IMR-90 (cell line): ENCODE measurements around the gene ITPR2.

Experiments
- BHLHE40 ChIP-seq: fragments of 150-350 bp; IDR thresholded peaks from 2 replicates; pipeline ENCODE4 v1.6.1; 2016; ENCODE audit warnings: mild to moderate bottlenecking, low read depth, low read length
- CEBPB ChIP-seq: IDR thresholded peaks from 2 replicates; pipeline ENCODE4 v1.6.1; 2012; ENCODE audit warnings: low read depth, low read length, improper control_type of control experiment
- MXI1 ChIP-seq: IDR thresholded peaks from 2 replicates; pipeline ENCODE4 v1.6.1; 2012; ENCODE audit warnings: low read depth, mild to moderate bottlenecking, low read length, moderate library complexity, borderline replicate concordance
- NFE2L2 ChIP-seq: fragments of 150-350 bp; IDR thresholded peaks from 2 replicates; pipeline ENCODE4 v1.6.1; 2016; ENCODE audit warnings: low read depth, mild to moderate bottlenecking, low read length
- POLR2A ChIP-seq: IDR thresholded peaks from 2 replicates; pipeline ENCODE4 v1.6.1; 2012; ENCODE audit warnings: mild to moderate bottlenecking, low read depth, low read length
- RAD21 ChIP-seq: IDR thresholded peaks from 2 replicates; pipeline ENCODE4 v1.6.1; 2012; ENCODE audit warnings: low read length, improper control_type of control experiment
- RFX5 ChIP-seq: IDR thresholded peaks from 2 replicates; pipeline ENCODE4 v1.8.0; 2012; ENCODE audit warnings: low read depth, mild to moderate bottlenecking, low read length, moderate library complexity
- USF2 ChIP-seq: fragments of 150-350 bp; IDR thresholded peaks from 2 replicates; pipeline ENCODE4 v1.6.1; 2017; ENCODE audit warnings: mild to moderate bottlenecking, antibody characterized with exemption, low read length, low read depth
- TF ChIP-seq, protein P1 (sequence below): conservative IDR thresholded peaks from 2 replicates; pipeline ENCODE4 v1.5.1; 2012; ENCODE audit warnings: mild to moderate bottlenecking, low read depth, low read length, improper control_type of control experiment

DNA sequence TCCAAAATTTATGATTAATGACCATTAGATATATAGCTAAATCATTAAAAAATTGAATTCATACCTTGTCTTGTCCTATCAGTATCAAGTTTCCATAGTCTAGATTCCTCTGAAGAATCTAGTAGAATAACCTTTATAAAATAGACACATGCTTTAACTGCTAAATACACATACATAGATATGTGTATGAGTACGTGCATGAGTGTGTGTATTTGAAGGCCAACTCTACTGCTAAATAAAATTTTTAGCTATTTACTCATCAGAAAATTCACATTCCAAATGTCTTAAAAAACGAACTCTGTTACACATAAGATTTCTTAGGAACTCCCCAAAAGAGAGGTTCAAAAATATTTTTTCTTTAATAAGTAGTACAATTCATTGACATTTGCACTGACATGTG is 404.6 kb downstream of the ITPR2 start:
- TF ChIP-seq POLR2A (no peak), MXI1 (no peak), BHLHE40 (no peak), CEBPB (no peak), USF2 (no peak), RFX5 (no peak), RAD21 (no peak), NFE2L2 (no peak)
- TF ChIP-seq, protein P1, sequence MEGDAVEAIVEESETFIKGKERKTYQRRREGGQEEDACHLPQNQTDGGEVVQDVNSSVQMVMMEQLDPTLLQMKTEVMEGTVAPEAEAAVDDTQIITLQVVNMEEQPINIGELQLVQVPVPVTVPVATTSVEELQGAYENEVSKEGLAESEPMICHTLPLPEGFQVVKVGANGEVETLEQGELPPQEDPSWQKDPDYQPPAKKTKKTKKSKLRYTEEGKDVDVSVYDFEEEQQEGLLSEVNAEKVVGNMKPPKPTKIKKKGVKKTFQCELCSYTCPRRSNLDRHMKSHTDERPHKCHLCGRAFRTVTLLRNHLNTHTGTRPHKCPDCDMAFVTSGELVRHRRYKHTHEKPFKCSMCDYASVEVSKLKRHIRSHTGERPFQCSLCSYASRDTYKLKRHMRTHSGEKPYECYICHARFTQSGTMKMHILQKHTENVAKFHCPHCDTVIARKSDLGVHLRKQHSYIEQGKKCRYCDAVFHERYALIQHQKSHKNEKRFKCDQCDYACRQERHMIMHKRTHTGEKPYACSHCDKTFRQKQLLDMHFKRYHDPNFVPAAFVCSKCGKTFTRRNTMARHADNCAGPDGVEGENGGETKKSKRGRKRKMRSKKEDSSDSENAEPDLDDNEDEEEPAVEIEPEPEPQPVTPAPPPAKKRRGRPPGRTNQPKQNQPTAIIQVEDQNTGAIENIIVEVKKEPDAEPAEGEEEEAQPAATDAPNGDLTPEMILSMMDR, result no peak
